AG08395 (cell line): ENCODE results near the gene LSM14B.
"Not testable (repeated sequence)": the region's sequence is repeated elsewhere in the genome, so short reads cannot be mapped to it uniquely, and the experiment has no call there.

Source experiments
- DNase-seq: peaks from one replicate; pipeline ENCODE4 v3.0.0; 2012; ENCODE audit warnings: mixed read lengths, low spot score

The LSM14B gene

GRCh38 chr20:62121776-62122653, at the start of gene LSM14B:
Gene LSM14B (plus strand): TSS chr20:62122475. CDS start chr20:62122667, 192 bp downstream.
- peak; percentile 99 for DNase-seq

GRCh38 chr20:62073323-62073722, 49.0 kb upstream of the LSM14B start:
- DNase-seq = no peak

DNA sequence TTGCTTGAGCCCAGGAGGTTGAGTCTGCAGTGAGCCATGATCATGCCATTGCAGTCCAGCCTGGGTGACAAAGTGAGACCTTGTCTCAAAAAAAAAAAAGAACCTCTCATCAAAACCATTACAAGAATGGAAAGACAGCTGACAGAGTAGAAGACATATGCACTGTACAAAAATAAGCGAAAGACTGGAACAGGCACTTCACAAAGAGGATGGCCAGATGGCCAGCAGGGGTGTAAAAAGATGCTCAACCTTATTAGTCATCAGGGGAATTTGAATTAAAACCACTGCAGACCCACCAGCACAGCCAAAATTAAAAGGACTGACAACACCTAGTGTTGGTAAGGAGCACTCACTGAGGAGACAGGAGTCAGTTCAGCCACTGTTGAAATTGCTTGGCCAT, 43.1 kb upstream of the LSM14B start:
- no peak for DNase-seq

DNA sequence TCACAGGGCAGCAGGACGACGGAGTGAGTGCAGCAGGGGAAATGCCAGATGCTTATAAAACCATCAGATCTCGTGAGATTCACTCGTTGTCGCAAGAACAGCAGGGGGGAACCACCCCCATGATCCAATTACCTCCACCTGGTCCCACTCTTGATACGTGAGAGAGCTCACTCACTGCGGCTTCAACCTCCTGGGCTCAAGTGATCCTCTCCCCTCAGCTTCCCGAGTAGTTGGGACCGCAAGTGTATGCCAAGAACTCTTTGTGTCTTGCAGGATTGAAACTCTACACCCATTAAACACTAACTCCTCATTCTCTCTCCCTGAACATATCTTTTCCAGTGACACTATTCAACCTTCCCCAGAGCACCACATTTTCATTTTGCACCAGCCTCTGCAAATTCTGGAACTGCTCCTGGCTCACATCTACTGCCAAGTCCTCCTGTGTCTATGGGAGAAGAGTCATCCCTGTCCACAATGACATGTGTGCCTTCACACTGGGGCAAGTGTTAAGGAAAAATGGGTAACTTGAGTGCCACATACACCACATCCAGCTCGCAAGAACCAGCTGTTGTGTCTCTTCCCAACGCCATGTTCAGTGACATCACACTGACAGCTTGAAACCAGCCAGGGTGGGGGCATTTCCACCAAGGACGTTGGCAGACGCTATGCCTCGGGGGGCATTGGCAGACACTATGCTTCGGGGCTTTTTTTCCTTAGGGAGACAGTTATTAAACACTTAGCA, 41.9 kb upstream of the LSM14B start:
- no peak for DNase-seq

DNA sequence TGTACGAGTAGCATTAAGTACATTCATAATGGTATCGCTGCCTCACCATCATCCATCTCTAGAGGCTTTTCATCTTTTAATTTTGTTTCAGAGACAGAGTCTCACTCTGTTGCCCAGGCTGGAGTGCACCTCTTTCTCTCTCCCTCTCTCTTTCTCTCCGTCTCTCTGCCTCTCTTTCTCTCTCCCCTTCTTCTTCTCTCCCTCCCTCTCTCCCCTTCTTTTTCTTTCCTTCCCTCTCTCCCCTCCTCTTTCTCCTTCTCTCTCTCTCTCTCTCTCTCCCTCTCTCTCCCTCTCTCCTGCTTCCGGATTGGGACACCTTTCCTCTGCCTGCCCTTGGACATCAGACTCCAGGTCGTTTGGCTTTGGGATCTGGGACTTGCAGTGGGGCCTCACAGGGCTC, 39.0 kb upstream of the LSM14B start:
- no peak for DNase-seq

DNA sequence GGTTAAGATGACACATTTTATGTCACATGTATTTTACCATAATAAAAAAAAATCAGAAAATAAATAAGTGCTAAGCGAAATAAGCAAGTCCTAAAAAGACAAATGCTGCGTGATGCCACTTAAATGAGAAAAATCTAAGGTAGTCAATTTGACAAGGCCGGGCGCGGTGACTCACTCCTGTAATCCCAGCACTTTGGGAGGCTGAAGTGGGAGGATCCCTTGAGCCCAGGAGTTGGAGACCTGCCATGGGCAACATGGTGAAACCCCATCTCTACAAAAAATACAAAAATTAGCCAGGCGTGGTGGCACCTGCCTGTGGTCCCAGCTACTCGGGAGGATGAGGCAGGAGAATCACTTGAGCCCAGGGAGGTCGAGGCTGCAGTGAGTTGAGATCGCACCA, 38.1 kb upstream of the LSM14B start:
- not testable (repeated sequence) for DNase-seq

- DNase-seq = no peak
Observed at GRCh38 chr20:62085206-62085605, 37.1 kb upstream of the LSM14B start.

GRCh38 chr20:62087227-62087626, 35.0 kb upstream of the LSM14B start:
- DNase-seq = no peak

GRCh38 chr20:62087632-62088031, 34.6 kb upstream of the LSM14B start:
- DNase-seq = no peak

DNA sequence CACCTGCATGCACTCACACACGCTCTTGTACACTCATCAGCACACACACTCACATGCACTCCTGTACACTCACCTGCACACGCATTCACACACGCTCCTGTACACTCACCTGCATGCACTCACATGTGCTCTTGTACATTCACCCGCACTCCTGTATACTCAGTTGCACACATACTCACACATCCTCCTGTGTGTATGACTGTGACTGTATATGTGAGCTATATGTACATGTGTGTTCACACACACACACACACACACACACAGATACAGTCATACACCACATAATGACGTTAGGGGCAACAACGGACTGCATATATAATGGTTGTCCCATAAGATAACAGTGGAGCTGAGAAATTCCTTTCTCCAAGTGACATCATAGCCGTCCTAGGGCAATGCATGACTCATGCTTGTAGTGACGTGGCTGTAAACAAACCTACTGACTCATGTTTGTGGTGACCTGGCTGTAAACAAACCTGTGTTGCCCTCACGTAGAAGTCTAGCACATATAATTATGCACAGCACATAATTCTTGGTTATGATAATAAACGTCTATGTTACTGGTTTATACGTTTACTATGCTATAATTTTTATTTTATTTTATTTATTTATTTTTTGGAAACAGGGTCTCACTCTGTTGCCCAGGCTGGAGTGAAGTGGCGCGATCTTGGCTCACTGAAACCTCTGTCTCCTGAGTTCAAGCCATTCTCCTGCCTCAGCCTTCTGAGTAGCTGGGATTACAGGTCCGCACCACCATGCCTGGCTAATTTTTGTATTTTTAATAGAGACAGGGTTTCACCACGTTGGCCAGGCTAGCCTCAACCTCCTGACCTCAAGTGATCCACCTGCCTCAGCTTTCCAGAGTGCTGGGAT, 33.8 kb upstream of the LSM14B start:
- peak; percentile 81 for DNase-seq

DNA sequence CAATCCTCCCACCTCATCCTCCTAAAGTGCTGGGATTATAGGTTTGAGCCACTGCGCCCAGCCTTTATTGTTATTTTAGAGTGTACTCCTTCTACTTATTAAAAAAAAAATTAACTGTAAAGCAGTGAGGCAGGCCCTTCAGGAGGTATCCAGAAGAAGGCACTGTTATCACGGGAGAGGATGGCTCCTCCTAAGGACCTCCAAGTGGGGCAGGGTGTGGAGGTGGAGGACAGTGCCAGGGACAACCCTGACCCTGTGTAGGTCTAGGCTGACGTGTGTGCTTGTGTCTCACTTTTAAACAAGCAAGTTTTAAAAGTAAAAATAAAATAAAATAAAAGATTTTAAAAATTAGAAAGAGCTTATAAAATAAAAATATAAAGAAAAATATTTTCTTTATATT, 32.9 kb upstream of the LSM14B start:
- DNase-seq = no peak

DNA sequence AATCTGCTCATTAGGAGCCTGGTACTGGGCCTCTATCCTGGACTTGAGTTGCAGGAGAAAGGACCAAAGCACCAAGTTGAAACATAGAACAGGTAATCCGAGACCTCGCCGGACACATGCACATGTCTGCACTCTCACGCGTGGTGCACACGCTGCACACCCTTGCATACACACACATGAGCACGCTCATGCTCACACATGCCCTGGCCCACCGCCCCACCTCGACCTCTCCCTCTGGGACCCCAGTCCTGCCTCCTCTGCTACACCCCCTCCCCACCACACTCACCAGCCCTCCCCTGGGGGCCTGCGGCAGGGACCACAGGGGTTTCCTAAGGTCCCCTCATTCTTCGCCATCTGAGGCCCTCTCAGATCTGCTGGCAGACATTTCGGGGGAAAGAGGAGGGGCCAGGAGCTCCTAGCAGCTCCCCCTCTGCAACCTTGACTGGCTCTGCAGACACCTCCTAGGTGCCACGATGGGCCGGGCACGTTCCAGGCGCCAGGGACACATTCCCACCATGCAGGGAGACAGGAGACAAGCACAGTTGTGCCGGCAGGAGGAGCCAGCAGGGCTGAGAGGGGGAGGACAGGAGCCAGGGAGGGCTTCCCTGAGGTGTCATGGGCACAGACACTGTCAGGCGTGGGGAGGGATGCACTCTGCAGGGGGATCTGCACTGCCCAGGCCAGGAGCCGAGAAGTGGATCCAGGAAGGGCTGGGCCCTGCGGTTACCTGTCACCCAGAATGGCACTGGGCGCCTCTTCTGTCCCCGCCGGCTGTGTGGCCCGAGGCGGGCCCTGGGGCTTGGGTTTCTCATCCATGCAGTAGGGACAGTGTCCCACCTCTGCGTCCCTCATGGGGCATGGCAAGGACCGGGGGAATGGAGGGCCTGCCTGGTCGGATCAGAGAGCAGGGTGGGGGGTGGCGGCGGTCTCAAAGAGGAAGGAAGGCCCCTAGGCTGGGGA, 25.6 kb upstream of the LSM14B start:
- no peak for DNase-seq

DNA sequence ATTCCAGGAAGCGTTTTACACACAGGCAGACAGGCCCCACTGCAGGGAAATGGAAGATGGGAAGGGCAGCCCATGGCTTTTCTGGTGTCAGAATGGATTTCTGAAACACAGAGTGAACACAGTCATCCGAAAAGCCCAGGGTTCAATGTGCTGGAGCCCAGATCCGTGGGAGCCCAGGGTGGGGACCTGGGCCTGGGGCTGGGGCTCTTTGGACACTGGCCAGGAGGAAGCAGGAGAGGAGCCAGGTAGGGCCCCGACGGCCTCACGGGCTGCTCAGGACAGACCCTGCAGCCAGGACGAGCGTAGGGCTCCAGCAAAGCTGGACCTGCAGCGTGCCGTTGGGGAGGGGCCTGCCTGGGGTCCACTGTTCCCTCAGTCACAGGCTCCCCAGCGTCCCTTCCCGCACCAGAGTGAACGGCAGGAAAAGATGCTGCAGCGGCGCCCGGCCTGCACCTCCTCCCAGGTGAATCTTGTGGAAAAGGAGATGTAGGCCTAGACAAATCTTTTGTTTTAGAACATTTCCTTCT, 24.3 kb upstream of the LSM14B start:
- DNase-seq = no peak

- no peak for DNase-seq
Observed at GRCh38 chr20:62101078-62101477, 21.2 kb upstream of the LSM14B start.

DNA sequence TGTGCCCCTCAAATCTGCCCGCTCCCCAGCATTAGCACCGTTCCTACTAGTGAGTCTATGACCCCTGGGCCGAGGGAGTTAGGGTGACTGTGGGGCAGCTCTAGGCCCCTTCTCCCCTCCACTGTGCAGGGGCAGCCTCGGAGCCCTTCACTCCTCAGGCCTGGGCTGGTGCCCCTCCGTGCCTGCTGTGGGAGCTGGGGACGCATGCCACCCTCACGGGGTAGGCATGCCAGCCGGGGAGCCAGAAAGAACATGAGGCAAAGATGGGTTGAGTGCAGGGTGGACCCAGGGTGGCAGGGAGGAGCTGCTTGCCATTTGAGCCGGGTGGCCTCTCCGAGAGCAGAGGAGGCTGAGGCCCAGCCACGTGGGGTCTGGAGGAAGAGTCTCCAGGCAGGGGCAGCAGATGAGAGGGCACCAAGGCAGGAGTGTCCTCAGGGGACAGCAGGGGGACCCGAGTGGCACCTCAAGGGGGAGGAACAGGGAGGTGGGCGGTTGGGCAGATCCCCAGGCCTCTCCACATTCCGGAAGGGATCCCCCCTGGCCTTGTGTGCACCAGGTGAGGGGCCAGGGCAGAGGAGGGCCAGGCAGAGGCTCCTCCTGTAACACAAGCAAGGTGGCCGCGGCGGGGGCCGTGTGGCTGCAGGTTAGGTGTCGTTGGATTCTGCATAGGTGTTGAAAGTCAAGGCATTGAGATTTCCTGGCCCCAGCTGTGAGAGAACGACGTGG, 18.6 kb upstream of the LSM14B start:
- DNase-seq = no peak

- no peak for DNase-seq
Observed at GRCh38 chr20:62104234-62104789, 18.0 kb upstream of the LSM14B start.

GRCh38 chr20:62104791-62105345, 17.4 kb upstream of the LSM14B start:
- DNase-seq = no peak

GRCh38 chr20:62105592-62105991, 16.7 kb upstream of the LSM14B start:
- no peak for DNase-seq

DNA sequence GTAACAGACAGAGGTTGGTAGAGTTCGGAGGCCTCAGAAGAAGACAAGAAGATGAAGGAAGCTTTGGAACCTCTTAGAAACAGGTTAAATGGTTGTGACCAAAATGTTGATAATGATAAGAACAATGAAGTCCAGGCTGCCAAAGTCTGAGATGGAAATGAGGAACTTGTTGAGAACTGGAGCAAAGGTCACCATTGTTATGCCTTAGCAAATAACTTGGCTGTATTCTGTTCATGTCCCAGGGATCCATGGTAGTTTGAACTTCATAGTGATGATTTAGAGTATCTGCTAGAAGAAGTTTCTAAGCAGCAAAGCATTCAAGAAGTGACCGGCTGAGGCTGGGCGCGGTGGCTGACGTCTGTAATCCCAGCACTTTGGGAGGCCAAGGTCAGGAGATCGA, 11.1 kb upstream of the LSM14B start:
- DNase-seq = no peak

GRCh38 chr20:62112368-62112767, 9.9 kb upstream of the LSM14B start:
- no peak for DNase-seq
